ENCODE data around the gene NRXN3. TPM values are rescaled to one million over a fixed set of nuclear protein-coding genes. Genes with fewer than 3 reads are reported as not detected.

The NRXN3 gene
- total RNA-seq, 1 experiment from 2014 or later: not detected

GRCh38 chr14:78840898-78841297 is 670.7 kb downstream of the NRXN3 start (continued):
- no peak for TF ChIP-seq FOSL1 (IDR thresholded peaks at IDR 0.05; ENCODE audit: low read depth)

DNA sequence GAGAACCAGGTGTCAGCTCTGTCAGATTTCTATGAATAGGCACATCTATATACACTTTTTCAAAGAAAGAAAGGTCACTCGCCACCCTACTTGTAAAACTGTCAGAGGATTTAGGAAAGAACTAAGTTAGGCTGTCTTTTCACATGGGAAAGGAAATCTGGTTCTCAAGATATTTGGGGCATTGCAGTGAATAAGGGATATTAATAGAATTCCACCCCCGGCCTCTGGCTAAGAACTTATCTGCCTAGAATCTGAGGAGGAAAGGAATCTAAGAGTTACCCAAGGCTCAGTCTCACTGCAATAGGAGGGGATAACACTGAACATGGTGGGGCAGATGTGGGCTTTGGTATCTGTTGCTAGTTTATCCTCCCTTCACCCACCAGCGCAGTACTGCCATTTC is 677.6 kb downstream of the NRXN3 start:
- H3K27ac ChIP-seq (ENCODE audit: low read depth, low read length): no peak overlapping the region
- ChIA-PET CTCF (no interaction called here), RAD21 (ENCODE audit: low non-redundant PET in 1 of 2, low total read pairs in 2 of 2, uncharacterized antibody in 2 of 2, unreplicated experiment in 2 of 2) (no interaction called here), POLR2A (no interaction called here)
- intact Hi-C loops (cut with micrococcal nuclease): loop anchor here (5.0 kb wide), 1 partner anchor 826 kb away; no protein-coding TSS in a partner anchor
- no peaks in the 10 kb centered on the region for H3K79me2 ChIP-seq (ENCODE audit: insufficient read depth, low read length)
- H4K20me1 ChIP-seq (ENCODE audit: insufficient read depth): no peaks in the 10 kb centered on the region
- BruUV-seq (replicated peaks): no TSS peak
- no peaks in the 10 kb centered on the region for H3K9me2 ChIP-seq (ENCODE audit: insufficient read depth)
- DNase-seq (ENCODE audit: low read depth, low spot score) (no peak), ATAC-seq (no peak)
- TF ChIP-seq ZFX (IDR thresholded peaks at IDR 0.05) (no peak), SRF (IDR thresholded peaks at IDR 0.05; ENCODE audit: low read depth) (no peak), FOSL1 (IDR thresholded peaks at IDR 0.05; ENCODE audit: low read depth) (no peak), CEBPB (IDR thresholded peaks at IDR 0.05; ENCODE audit: low read depth) (no peak), YY1 (IDR thresholded peaks at IDR 0.05; ENCODE audit: extremely low read depth, insufficient replicate concordance, low read depth, low read length) (no peak), EZH2phosphoT487 (IDR thresholded peaks at IDR 0.05; ENCODE audit: borderline replicate concordance) (no peak), EGR1 (IDR thresholded peaks at IDR 0.05; ENCODE audit: low read depth) (no peak), ZNF274 (IDR thresholded peaks at IDR 0.05; ENCODE audit: low read depth, low read length) (no peak), POLR2A (IDR thresholded peaks at IDR 0.05; ENCODE audit: borderline replicate concordance, extremely low read depth, insufficient read depth, insufficient read length) (no peak), ELF1 (IDR thresholded peaks at IDR 0.05; ENCODE audit: borderline replicate concordance, low read depth) (no peak)
- TF ChIP-seq, protein P1, sequence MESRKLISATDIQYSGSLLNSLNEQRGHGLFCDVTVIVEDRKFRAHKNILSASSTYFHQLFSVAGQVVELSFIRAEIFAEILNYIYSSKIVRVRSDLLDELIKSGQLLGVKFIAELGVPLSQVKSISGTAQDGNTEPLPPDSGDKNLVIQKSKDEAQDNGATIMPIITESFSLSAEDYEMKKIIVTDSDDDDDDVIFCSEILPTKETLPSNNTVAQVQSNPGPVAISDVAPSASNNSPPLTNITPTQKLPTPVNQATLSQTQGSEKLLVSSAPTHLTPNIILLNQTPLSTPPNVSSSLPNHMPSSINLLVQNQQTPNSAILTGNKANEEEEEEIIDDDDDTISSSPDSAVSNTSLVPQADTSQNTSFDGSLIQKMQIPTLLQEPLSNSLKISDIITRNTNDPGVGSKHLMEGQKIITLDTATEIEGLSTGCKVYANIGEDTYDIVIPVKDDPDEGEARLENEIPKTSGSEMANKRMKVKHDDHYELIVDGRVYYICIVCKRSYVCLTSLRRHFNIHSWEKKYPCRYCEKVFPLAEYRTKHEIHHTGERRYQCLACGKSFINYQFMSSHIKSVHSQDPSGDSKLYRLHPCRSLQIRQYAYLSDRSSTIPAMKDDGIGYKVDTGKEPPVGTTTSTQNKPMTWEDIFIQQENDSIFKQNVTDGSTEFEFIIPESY (IDR thresholded peaks at IDR 0.05; ENCODE audit: extremely low read depth, insufficient replicate concordance, low read length): no peak
- no peak overlapping the region for H3K9ac ChIP-seq (ENCODE audit: low read length)
- no peaks in the 10 kb centered on the region for H3K4me1 ChIP-seq (ENCODE audit: control insufficient read depth in 1 of 2, insufficient read depth in 2 of 2, low read length in 2 of 2)
- no peaks in the 10 kb centered on the region for H3K9me3 ChIP-seq (ENCODE audit: control insufficient read depth in 1 of 2, insufficient read depth in 1 of 2, low read depth in 1 of 2, low read length in 2 of 2)
- no peak overlapping the region for H3K4me2 ChIP-seq (ENCODE audit: low read length)
- no peak overlapping the region for H3K4me3 ChIP-seq (replicated peaks in 1 of 2; ENCODE audit: low read depth in 1 of 2, low read length in 2 of 2)
- no peak overlapping the region for H2AFZ ChIP-seq (ENCODE audit: low read depth, low read length, poor library complexity, severe bottlenecking)
- no peaks in the 10 kb centered on the region for H3K27me3 ChIP-seq (ENCODE audit: insufficient read depth, low read length)
- H3K36me3 ChIP-seq (ENCODE audit: control insufficient read depth in 1 of 2, insufficient read depth in 2 of 2, low read length in 2 of 2): no peaks in the 10 kb centered on the region

Measured in HCT116 (cell line).